Keratinocyte (primary cell): ENCODE data around the gene ZSCAN1.

Source experiments
- EZH2 ChIP-seq: IDR thresholded peaks from one replicate; pipeline ENCODE4 v1.6.1; 2012; ENCODE audit warnings: inconsistent platforms, mild to moderate bottlenecking, low read length, moderate library complexity
- TF ChIP-seq, protein P1 (sequence below), 3 experiments: IDR thresholded peaks in 1 of 3; conservative IDR thresholded peaks in 1 of 3; optimal IDR thresholded peaks in 1 of 3; 2 replicates in 2 of 3; 3 replicates in 1 of 3; pipeline versions ENCODE3 to v1.5.1; 2011; ENCODE audit warnings: low read length in 3 of 3, mild to moderate bottlenecking in 3 of 3, moderate library complexity in 2 of 3, control low read depth in 1 of 3, inconsistent platforms in 1 of 3; ENCODE audit not compliant: insufficient read depth in 2 of 3; ENCODE audit errors: extremely low read depth in 1 of 3

DNA sequence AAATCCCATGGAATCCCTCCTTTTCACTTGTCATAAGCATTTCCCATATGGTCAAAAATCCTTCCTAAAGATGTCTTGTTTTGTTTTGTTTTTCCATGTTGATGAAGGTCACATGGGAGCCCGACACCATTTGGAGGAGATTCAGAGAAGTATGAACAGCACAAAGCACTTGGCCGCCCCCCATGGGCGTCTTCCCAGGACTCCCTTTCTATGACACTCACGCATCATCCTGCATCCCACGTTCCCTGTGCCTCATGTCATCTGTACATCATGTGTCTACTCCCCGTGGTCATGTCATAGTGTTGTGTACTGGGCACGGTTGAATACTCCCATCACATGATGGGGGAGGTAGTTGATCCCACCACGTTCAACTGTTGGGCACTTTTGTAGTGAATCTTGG is 2.0 kb downstream of the ZSCAN1 start:
- TF ChIP-seq, protein P1, sequence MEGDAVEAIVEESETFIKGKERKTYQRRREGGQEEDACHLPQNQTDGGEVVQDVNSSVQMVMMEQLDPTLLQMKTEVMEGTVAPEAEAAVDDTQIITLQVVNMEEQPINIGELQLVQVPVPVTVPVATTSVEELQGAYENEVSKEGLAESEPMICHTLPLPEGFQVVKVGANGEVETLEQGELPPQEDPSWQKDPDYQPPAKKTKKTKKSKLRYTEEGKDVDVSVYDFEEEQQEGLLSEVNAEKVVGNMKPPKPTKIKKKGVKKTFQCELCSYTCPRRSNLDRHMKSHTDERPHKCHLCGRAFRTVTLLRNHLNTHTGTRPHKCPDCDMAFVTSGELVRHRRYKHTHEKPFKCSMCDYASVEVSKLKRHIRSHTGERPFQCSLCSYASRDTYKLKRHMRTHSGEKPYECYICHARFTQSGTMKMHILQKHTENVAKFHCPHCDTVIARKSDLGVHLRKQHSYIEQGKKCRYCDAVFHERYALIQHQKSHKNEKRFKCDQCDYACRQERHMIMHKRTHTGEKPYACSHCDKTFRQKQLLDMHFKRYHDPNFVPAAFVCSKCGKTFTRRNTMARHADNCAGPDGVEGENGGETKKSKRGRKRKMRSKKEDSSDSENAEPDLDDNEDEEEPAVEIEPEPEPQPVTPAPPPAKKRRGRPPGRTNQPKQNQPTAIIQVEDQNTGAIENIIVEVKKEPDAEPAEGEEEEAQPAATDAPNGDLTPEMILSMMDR (optimal IDR thresholded peaks at IDR 0.05 in 1 of 3, IDR thresholded peaks at IDR 0.05 in 1 of 3, conservative IDR thresholded peaks at IDR 0.05 in 1 of 3; ENCODE audit: extremely low read depth in 1 of 3, insufficient read depth in 2 of 3, low read length in 3 of 3) = no peak
- TF ChIP-seq EZH2 = no peak
